Measurements from ENCODE around the gene SLC39A3.

SLC39A3 gene

GRCh38 chr19:2685204-2685704, 54.6 kb downstream of the SLC39A3 start:
- no peaks in the 10 kb centered on the region for H3K9me3 ChIP-seq (ENCODE audit: control insufficient read depth in 1 of 2, low read length in 2 of 2)
- no peaks in the 10 kb centered on the region for H3K27me3 ChIP-seq (ENCODE audit: control insufficient read depth in 1 of 2, insufficient read depth in 2 of 2, low read length in 2 of 2)
- no peak overlapping the region for H3K4me3 ChIP-seq (ENCODE audit: low read depth in 1 of 2, low read length in 2 of 2)
- no peak overlapping the region for H3K27ac ChIP-seq (ENCODE audit: low read depth, low read length)
- H3K36me3 ChIP-seq (ENCODE audit: control insufficient read depth in 1 of 2, insufficient read depth in 2 of 2, low read length in 2 of 2): no peaks in the 10 kb centered on the region
- no peak overlapping the region for H3K9ac ChIP-seq (ENCODE audit: low read depth in 1 of 2, low read length in 2 of 2)
- no peaks in the 10 kb centered on the region for H3K4me1 ChIP-seq (ENCODE audit: control insufficient read depth in 1 of 2, insufficient read depth in 2 of 2, low read length in 2 of 2)

- H3K27me3 ChIP-seq (ENCODE audit: control insufficient read depth in 1 of 2, insufficient read depth in 2 of 2, low read length in 2 of 2): no peaks in the 10 kb centered on the region
- H3K9me3 ChIP-seq (ENCODE audit: control insufficient read depth in 1 of 2, low read length in 2 of 2): no peaks in the 10 kb centered on the region
- no peak overlapping the region for H3K4me3 ChIP-seq (ENCODE audit: low read depth in 1 of 2, low read length in 2 of 2)
- H3K4me1 ChIP-seq (ENCODE audit: control insufficient read depth in 1 of 2, insufficient read depth in 2 of 2, low read length in 2 of 2): peaks cover 0 to under 1% of the 10 kb centered on the region in 2 donors
- H3K36me3 ChIP-seq (ENCODE audit: control insufficient read depth in 1 of 2, insufficient read depth in 2 of 2, low read length in 2 of 2): no peaks in the 10 kb centered on the region
- no peak overlapping the region for H3K9ac ChIP-seq (ENCODE audit: low read depth in 1 of 2, low read length in 2 of 2)
- H3K27ac ChIP-seq (ENCODE audit: low read depth, low read length): no peak overlapping the region
Measured at GRCh38 chr19:2683430-2684003, 56.3 kb downstream of the SLC39A3 start.
